GM12878 (cell line): ENCODE results near the gene TMIGD3. TPM values are rescaled to one million over a fixed set of nuclear protein-coding genes. Genes with fewer than 3 reads are reported as not detected.

Source experiments
- ATAC-seq: fragments of 200-7000 bp; cut with Tn5 transposase; 3 replicates; pipeline ENCODE4 v1.9.1; 2020; ENCODE audit warnings: mild to moderate bottlenecking, moderate library complexity
- BruUV-seq: library from RNA; stranded (reverse); fragments of 400-500 nt; replicated peaks from 2 replicates; lab custom pipeline; 2021; lab: Mats Ljungman, UMichigan
- CTCF ChIA-PET: fragments of 300-600 bp; sonication (Branson Sonifier 250); formaldehyde crosslinking; extraction: SDS; loops from one replicate; lab custom pipeline; 2021; ENCODE audit warnings: inconsistent platforms; lab: Yijun Ruan, JAX
- POLR2A ChIA-PET: fragments of 350-600 bp; formaldehyde crosslinking; extraction: SDS; loops from one replicate; lab custom pipeline; 2021; ENCODE audit warnings: inconsistent platforms; lab: Charles Lee
- RAD21 ChIA-PET: fragments of 300-600 bp; sonication (Branson Sonifier 250); formaldehyde crosslinking; loops from one replicate; lab custom pipeline; 2023; ENCODE audit warnings: antibody characterized with exemption; ENCODE audit not compliant: unreplicated experiment; lab: Charles Lee
- SMC1A ChIA-PET: fragments of 300-600 bp; sonication (Branson Sonifier 250); formaldehyde crosslinking; loops from one replicate; lab custom pipeline; 2023; ENCODE audit not compliant: unreplicated experiment, uncharacterized antibody; lab: Charles Lee
- DNase-seq: peaks from one replicate; pipeline ENCODE4 v3.0.0-alpha.2; 2011; ENCODE audit warnings: low read depth, low spot score
- FAIRE-seq: peaks from 3 replicates; lab custom pipeline; 2011; peaks lifted over from hg19 to GRCh38; lab: Jason Lieb, UNC
- H2AFZ ChIP-seq: 2 replicates; pipeline ENCODE4 v1.6.0; 2011; ENCODE audit warnings: low read depth, low read length, control low read depth; ENCODE audit not compliant: control insufficient read depth
- H3K27ac ChIP-seq: 2 replicates; pipeline ENCODE4 v1.5.1; 2011; ENCODE audit warnings: control low read depth; ENCODE audit not compliant: control insufficient read depth, insufficient read depth
- H3K27me3 ChIP-seq, 2 experiments: replicated peaks in 1 of 2; 2 replicates each; pipeline versions ENCODE4 v1.6.0 to v1.6.1; 2011; ENCODE audit warnings: low read length in 1 of 2; ENCODE audit not compliant: control insufficient read depth in 2 of 2, insufficient read depth in 2 of 2
- H3K36me3 ChIP-seq, 2 experiments: 2 replicates each; pipeline ENCODE4 v1.5.1; 2011; ENCODE audit warnings: low read length in 1 of 2; ENCODE audit not compliant: control insufficient read depth in 2 of 2, insufficient read depth in 2 of 2
- H3K4me1 ChIP-seq: 2 replicates; pipeline ENCODE4 v1.6.1; 2011; ENCODE audit warnings: mild to moderate bottlenecking, low read length, moderate library complexity, mixed read lengths; ENCODE audit not compliant: control insufficient read depth, insufficient read depth
- H3K4me2 ChIP-seq: 2 replicates; pipeline ENCODE4 v1.6.0; 2011; ENCODE audit warnings: control low read depth; ENCODE audit not compliant: control insufficient read depth, insufficient read depth
- H3K4me3 ChIP-seq: fragments of 200-600 bp; sonication (generic); 2 replicates; pipeline ENCODE4 v1.5.1; 2016
- H3K79me2 ChIP-seq: 2 replicates; pipeline ENCODE4 v1.6.0; 2011; ENCODE audit warnings: low read length; ENCODE audit not compliant: control insufficient read depth, insufficient read depth
- H3K9ac ChIP-seq: 2 replicates; pipeline ENCODE4 v1.8.0; 2011; ENCODE audit warnings: low read length, control low read depth, mixed read lengths; ENCODE audit not compliant: control insufficient read depth, insufficient read depth
- H3K9me3 ChIP-seq: replicated peaks from 3 replicates; pipeline ENCODE4 v1.5.1; 2011; ENCODE audit warnings: mild to moderate bottlenecking, low read length; ENCODE audit not compliant: control insufficient read depth, insufficient read depth
- H4K20me1 ChIP-seq: 2 replicates; pipeline ENCODE4 v1.6.0; 2011; ENCODE audit not compliant: control insufficient read depth, insufficient read depth
- CBX3 ChIP-seq: fragments of 200-600 bp; sonication (generic); IDR thresholded peaks from 2 replicates; pipeline ENCODE4 v1.6.1; 2016; ENCODE audit warnings: low read depth, borderline replicate concordance
- CREM ChIP-seq: IDR thresholded peaks from 2 replicates; pipeline ENCODE4 v1.6.1; 2014; ENCODE audit warnings: antibody characterized with exemption, low read depth
- EED ChIP-seq: sonication (generic); IDR thresholded peaks from 2 replicates; pipeline ENCODE4 v1.6.1; 2016; ENCODE audit warnings: antibody characterized with exemption, low read depth
- GABPA ChIP-seq: IDR thresholded peaks from 2 replicates; pipeline ENCODE4 v1.6.1; 2014; ENCODE audit warnings: antibody characterized with exemption, low read depth, mild to moderate bottlenecking, inconsistent platforms
- HDAC2 ChIP-seq: fragments of 200-600 bp; sonication (generic); IDR thresholded peaks from 2 replicates; pipeline ENCODE4 v1.6.1; 2017
- JUNB ChIP-seq: IDR thresholded peaks from 2 replicates; pipeline ENCODE4 v1.6.1; 2016; ENCODE audit warnings: antibody characterized with exemption, mild to moderate bottlenecking
- MYC ChIP-seq: IDR thresholded peaks from 2 replicates; pipeline ENCODE4 v1.6.1; 2011; ENCODE audit warnings: mild to moderate bottlenecking, low read length, moderate library complexity, inconsistent platforms; ENCODE audit not compliant: insufficient read depth, insufficient replicate concordance, insufficient read length, severe bottlenecking
- POLR2AphosphoS5 ChIP-seq: IDR thresholded peaks from 2 replicates; pipeline ENCODE4 v1.6.1; 2011; ENCODE audit warnings: mild to moderate bottlenecking, low read length, inconsistent platforms
- RCOR1 ChIP-seq: conservative IDR thresholded peaks from 2 replicates; pipeline ENCODE4 v1.6.1; 2012; ENCODE audit warnings: low read depth, low read length, improper control_type of control experiment
- SP1 ChIP-seq: IDR thresholded peaks from one replicate; pipeline ENCODE4 v1.6.1; 2011; ENCODE audit warnings: low read depth, low read length
- STAT1 ChIP-seq: fragments of 450-650 bp; conservative IDR thresholded peaks from 2 replicates; pipeline ENCODE4 v1.6.1; 2014; ENCODE audit warnings: antibody characterized with exemption, mild to moderate bottlenecking
- TCF12 ChIP-seq: IDR thresholded peaks from 2 replicates; pipeline ENCODE4 v1.6.1; 2011; ENCODE audit warnings: low read depth, mild to moderate bottlenecking, low read length
- YBX1 ChIP-seq: fragments of 450-650 bp; IDR thresholded peaks from 2 replicates; pipeline ENCODE4 v1.6.1; 2016; ENCODE audit warnings: antibody characterized with exemption
- ZNF207 ChIP-seq: fragments of 450-650 bp; IDR thresholded peaks from 2 replicates; pipeline ENCODE4 v1.6.1; 2014; ENCODE audit warnings: antibody characterized with exemption, mild to moderate bottlenecking, borderline replicate concordance
- ZNF384 ChIP-seq: IDR thresholded peaks from 2 replicates; pipeline ENCODE4 v1.6.1; 2012; ENCODE audit warnings: low read depth, mild to moderate bottlenecking, low read length, improper control_type of control experiment, borderline replicate concordance
- ZSCAN29 ChIP-seq: fragments of 450-650 bp; IDR thresholded peaks from 2 replicates; pipeline ENCODE4 v1.6.1; 2017; ENCODE audit warnings: mild to moderate bottlenecking, moderate library complexity
- WGBS: methylation state at CpG from one replicate; pipeline ENCODE4 v1.1.6; 2016; ENCODE audit warnings: low lambda C conversion rate; ENCODE audit not compliant: insufficient replicate concordance, insufficient coverage; ENCODE audit errors: missing lambda C conversion rate; 5-methylcytosine and 5-hydroxymethylcytosine counted together
- in situ Hi-C: fragments of 300-500 bp; cut with MboI; formaldehyde crosslinking; loops from 9 replicates; pipeline ENCODE4 v1.14.3; 2018; ENCODE audit warnings: mixed read lengths
- intact Hi-C: fragments of 100-400 bp; cut with micrococcal nuclease; formaldehyde crosslinking; loops from one replicate; pipeline ENCODE4 v1.14.2; 2022; ENCODE audit not compliant: unreplicated experiment
- polyA plus RNA-seq, 11 experiments: library from polyadenylated mRNA; depleted of rRNA in 4 of 11; unstranded in 6 of 11; stranded (reverse) in 5 of 11; fragments of >200 nt; fragmentation: Nextera tagmentation in 4 of 11; fragmentation: Illumina TruSeq in 1 of 11; extraction: Ambion mirVana in 4 of 11; extraction: Trizol in 1 of 11; gene quantifications; 1 replicate in 1 of 11; 2 replicates in 10 of 11; pipeline versions ENCODE4 v1.2.1 to v1.2.3, GENCODE V29; 2011 to 2016; ENCODE audit warnings: inconsistent platforms in 2 of 11, missing spikeins in 2 of 11, low read depth in 1 of 11
- total RNA-seq, 4 experiments: library from RNA; depleted of rRNA in 3 of 4; stranded (reverse); fragments of >200 nt in 3 of 4; fragmentation: Illumina TruSeq in 1 of 4; extraction: Trizol in 1 of 4; gene quantifications; 2 replicates each; pipeline versions ENCODE4 v1.2.1 to v1.2.3, GENCODE V29; 2013 to 2021
- TF ChIP-seq, protein P1 (sequence below): fragments of 450-650 bp; IDR thresholded peaks from 2 replicates; pipeline ENCODE4 v1.6.1; 2014; ENCODE audit warnings: mild to moderate bottlenecking
- TF ChIP-seq, protein P2 (sequence below): fragments of 450-650 bp; IDR thresholded peaks from 2 replicates; pipeline ENCODE4 v1.6.1; 2017; ENCODE audit warnings: low read depth, mild to moderate bottlenecking, moderate library complexity
- TF ChIP-seq, protein P3 (sequence below): IDR thresholded peaks from 2 replicates; pipeline ENCODE4 v1.6.1; 2012; ENCODE audit warnings: low read depth, low read length, improper control_type of control experiment

The TMIGD3 gene
- total and polyA plus RNA-seq, 10 of the 15 experiments (the other 5 are each of a cell fraction or from before 2014, with no cell fraction given): 0.17 TPM; not detected in 9

DNA sequence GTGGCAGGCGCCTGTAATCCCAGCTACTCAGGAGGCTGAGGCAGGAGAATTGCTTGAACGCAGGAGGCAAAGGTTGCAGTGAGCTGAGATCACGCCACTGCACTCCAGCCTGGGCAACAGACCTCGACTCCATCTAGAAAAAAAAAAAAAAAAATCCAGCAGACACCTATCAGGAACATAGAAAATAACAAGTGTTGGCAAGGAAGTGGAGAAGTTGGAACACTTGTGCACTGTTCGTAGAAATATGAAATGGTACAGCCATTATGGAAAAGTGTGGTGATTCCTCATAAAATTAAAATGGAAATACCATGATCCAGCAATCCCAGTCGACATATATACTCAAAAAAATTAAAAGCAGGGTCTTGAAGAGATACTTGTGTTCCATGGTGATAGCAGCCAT is 41.7 kb downstream of the TMIGD3 start (continued):
- TF ChIP-seq ZSCAN29 (no peak), MYC (no peak), POLR2AphosphoS5 (no peak)

DNA sequence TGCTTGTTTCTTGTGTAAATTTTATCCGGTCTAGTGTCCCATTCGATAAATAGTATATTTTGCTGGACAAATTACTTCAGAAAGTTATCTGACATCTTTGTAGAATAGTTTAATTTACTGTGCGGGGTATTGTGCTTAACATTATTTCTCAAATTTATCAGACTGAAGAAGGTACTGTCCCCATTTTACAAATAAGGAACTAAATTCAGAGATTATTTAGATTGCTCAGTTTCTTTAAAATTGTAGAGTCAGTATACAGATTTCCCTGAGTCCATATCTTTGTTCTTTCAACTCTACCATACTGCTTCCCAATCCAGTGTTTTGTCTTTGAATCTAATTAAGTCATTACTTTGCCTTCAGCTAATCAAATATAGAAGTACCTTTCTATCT is 47.8 kb downstream of the TMIGD3 start:
- Histone ChIP-seq H3K27me3 (no peaks in the 10 kb centered on the region), H3K9me3 (no peaks in the 10 kb centered on the region), H3K4me2 (peak overlapping the region; percentile 74), H2AFZ (no peak overlapping the region), H3K4me3 (peak overlapping the region; percentile 3; the same call in 1 of the 2 replicates), H3K27ac (peak overlapping the region; percentile 59; the same call in 1 of the 2 replicates), H4K20me1 (no peaks in the 10 kb centered on the region), H3K36me3 (peaks cover 7 to 18% of the 10 kb centered on the region in 2 experiments), H3K9ac (no peak overlapping the region), H3K4me1 (peaks cover 7% of the 10 kb centered on the region; the same call in 1 of the 2 replicates), H3K79me2 (peaks cover 44% of the 10 kb centered on the region)
- ATAC-seq: no peak
- 97% methylated on average over 3 of the region's 3 CpGs for WGBS
- no peak for FAIRE-seq
- ChIA-PET RAD21 (no interaction called here), POLR2A (no interaction called here), CTCF (interaction anchor here (1.7 kb wide), 1 partner anchor 10 kb away, joined by 6 read pairs; no protein-coding TSS in a partner anchor), SMC1A (no interaction called here)
- intact Hi-C loops: loop anchor here (2.0 kb wide), 1 partner anchor 13 kb away; no protein-coding TSS in a partner anchor
- BruUV-seq: no TSS peak
- DNase-seq: no peak
- in situ Hi-C loops: no loop called here
- no peak for TF ChIP-seq CREM
- TF ChIP-seq YBX1: no peak
- no peak for TF ChIP-seq HDAC2
- TF ChIP-seq, protein P1, sequence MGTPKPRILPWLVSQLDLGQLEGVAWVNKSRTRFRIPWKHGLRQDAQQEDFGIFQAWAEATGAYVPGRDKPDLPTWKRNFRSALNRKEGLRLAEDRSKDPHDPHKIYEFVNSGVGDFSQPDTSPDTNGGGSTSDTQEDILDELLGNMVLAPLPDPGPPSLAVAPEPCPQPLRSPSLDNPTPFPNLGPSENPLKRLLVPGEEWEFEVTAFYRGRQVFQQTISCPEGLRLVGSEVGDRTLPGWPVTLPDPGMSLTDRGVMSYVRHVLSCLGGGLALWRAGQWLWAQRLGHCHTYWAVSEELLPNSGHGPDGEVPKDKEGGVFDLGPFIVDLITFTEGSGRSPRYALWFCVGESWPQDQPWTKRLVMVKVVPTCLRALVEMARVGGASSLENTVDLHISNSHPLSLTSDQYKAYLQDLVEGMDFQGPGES: no peak
- TF ChIP-seq GABPA: no peak
- TF ChIP-seq, protein P2, sequence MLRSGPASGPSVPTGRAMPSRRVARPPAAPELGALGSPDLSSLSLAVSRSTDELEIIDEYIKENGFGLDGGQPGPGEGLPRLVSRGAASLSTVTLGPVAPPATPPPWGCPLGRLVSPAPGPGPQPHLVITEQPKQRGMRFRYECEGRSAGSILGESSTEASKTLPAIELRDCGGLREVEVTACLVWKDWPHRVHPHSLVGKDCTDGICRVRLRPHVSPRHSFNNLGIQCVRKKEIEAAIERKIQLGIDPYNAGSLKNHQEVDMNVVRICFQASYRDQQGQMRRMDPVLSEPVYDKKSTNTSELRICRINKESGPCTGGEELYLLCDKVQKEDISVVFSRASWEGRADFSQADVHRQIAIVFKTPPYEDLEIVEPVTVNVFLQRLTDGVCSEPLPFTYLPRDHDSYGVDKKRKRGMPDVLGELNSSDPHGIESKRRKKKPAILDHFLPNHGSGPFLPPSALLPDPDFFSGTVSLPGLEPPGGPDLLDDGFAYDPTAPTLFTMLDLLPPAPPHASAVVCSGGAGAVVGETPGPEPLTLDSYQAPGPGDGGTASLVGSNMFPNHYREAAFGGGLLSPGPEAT: no peak
- TF ChIP-seq STAT1: no peak
- no peak for TF ChIP-seq JUNB
- TF ChIP-seq CBX3: no peak
- TF ChIP-seq ZNF207: no peak
- TF ChIP-seq, protein P3, sequence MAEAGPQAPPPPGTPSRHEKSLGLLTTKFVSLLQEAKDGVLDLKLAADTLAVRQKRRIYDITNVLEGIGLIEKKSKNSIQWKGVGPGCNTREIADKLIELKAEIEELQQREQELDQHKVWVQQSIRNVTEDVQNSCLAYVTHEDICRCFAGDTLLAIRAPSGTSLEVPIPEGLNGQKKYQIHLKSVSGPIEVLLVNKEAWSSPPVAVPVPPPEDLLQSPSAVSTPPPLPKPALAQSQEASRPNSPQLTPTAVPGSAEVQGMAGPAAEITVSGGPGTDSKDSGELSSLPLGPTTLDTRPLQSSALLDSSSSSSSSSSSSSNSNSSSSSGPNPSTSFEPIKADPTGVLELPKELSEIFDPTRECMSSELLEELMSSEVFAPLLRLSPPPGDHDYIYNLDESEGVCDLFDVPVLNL: no peak
- TF ChIP-seq RCOR1: no peak
- no peak for TF ChIP-seq ZNF384
- no peak for TF ChIP-seq SP1
- TF ChIP-seq EED: no peak
- no peak for TF ChIP-seq TCF12
